Loucy (cell line): Measurements from ENCODE around the gene CEP131.

Experiments used
- H2AFZ ChIP-seq: fragments of 200-600 bp; sonication (generic); 2 replicates; pipeline ENCODE4 v1.6.0; 2016; ENCODE audit warnings: antibody characterized with exemption, mild to moderate bottlenecking, low read length, moderate library complexity
- H3F3A ChIP-seq: fragments of 200-600 bp; 2 replicates; pipeline ENCODE4 v1.6.0; 2016; ENCODE audit warnings: antibody characterized with exemption, low read depth, mild to moderate bottlenecking
- H3K27me3 ChIP-seq: fragments of 200-600 bp; sonication (generic); 2 replicates; pipeline ENCODE4 v1.6.1; 2014; ENCODE audit warnings: low read length, mild to moderate bottlenecking; ENCODE audit not compliant: insufficient read depth, poor library complexity, severe bottlenecking
- H3K36me3 ChIP-seq: fragments of 200-600 bp; sonication (generic); 2 replicates; pipeline ENCODE4 v1.6.1; 2016; ENCODE audit warnings: low read length; ENCODE audit not compliant: insufficient read depth
- H3K4me1 ChIP-seq: fragments of 200-600 bp; sonication (generic); 2 replicates; pipeline ENCODE4 v1.5.1; 2014; ENCODE audit warnings: low read length, mild to moderate bottlenecking; ENCODE audit not compliant: insufficient read depth, poor library complexity, severe bottlenecking
- H3K4me2 ChIP-seq: fragments of 200-600 bp; sonication (generic); 2 replicates; pipeline ENCODE4 v1.6.0; 2014; ENCODE audit warnings: antibody characterized with exemption, low read length, low read depth, mild to moderate bottlenecking; ENCODE audit not compliant: poor library complexity, severe bottlenecking
- H3K4me3 ChIP-seq: fragments of 200-600 bp; sonication (generic); 2 replicates; pipeline ENCODE4 v1.5.1; 2014; ENCODE audit warnings: low read length, mild to moderate bottlenecking, mixed read lengths; ENCODE audit not compliant: poor library complexity, severe bottlenecking
- H3K79me2 ChIP-seq: fragments of 200-600 bp; sonication (generic); 2 replicates; pipeline ENCODE4 v1.6.1; 2014; ENCODE audit warnings: low read length; ENCODE audit not compliant: insufficient read depth
- H3K9ac ChIP-seq: fragments of 200-600 bp; sonication (generic); 2 replicates; pipeline ENCODE4 v1.6.0; 2014; ENCODE audit warnings: mild to moderate bottlenecking, low read depth, low read length, moderate library complexity; ENCODE audit not compliant: poor library complexity, severe bottlenecking
- H3K9me2 ChIP-seq: fragments of 200-600 bp; sonication (generic); replicated peaks from 2 replicates; pipeline ENCODE4 v1.6.1; 2016; ENCODE audit warnings: low read depth, low read length, mixed read lengths
- H3K9me3 ChIP-seq: fragments of 200-600 bp; sonication (generic); 2 replicates; pipeline ENCODE4 v1.6.1; 2014; ENCODE audit warnings: mild to moderate bottlenecking, antibody characterized with exemption, low read length, low read depth; ENCODE audit not compliant: insufficient read depth
- H4K20me1 ChIP-seq: fragments of 200-600 bp; sonication (generic); 2 replicates; pipeline ENCODE4 v1.6.0; 2014; ENCODE audit warnings: antibody characterized with exemption, low read length, mild to moderate bottlenecking; ENCODE audit not compliant: insufficient read depth, poor library complexity, severe bottlenecking
- CTCF ChIP-seq: fragments of 200-600 bp; sonication (generic); conservative IDR thresholded peaks from 2 replicates; pipeline ENCODE4 v1.5.1; 2014; ENCODE audit warnings: mild to moderate bottlenecking, antibody characterized with exemption, low read length
- EZH2phosphoT487 ChIP-seq: fragments of 200-600 bp; IDR thresholded peaks from 2 replicates; pipeline ENCODE4 v1.6.1; 2018; ENCODE audit warnings: antibody characterized with exemption, mild to moderate bottlenecking, moderate library complexity, borderline replicate concordance

Gene CEP131

GRCh38 chr17:81140695-81141094 lies 82.1 kb downstream of the CEP131 start:
- Histone ChIP-seq H3K9ac (no peak overlapping the region), H3K4me2 (no peak overlapping the region), H3K79me2 (no peaks in the 10 kb centered on the region), H3K9me3 (no peaks in the 10 kb centered on the region), H3K9me2 (no peaks in the 10 kb centered on the region), H2AFZ (no peak overlapping the region), H3K27me3 (no peaks in the 10 kb centered on the region), H3K4me1 (peaks cover 3% of the 10 kb centered on the region), H4K20me1 (no peaks in the 10 kb centered on the region), H3K36me3 (no peaks in the 10 kb centered on the region), H3F3A (peaks cover 2% of the 10 kb centered on the region; the same call in 1 of the 2 replicates), H3K4me3 (no peak overlapping the region)
- no peak for TF ChIP-seq CTCF
- no peak for TF ChIP-seq EZH2phosphoT487

- no peaks in the 10 kb centered on the region for H3K9me3 ChIP-seq
- peaks cover 2% of the 10 kb centered on the region; the same call in 1 of the 2 replicates for H3F3A ChIP-seq
- H3K4me2 ChIP-seq = no peak overlapping the region
- peaks cover 3% of the 10 kb centered on the region for H3K4me1 ChIP-seq
- no peak overlapping the region for H3K9ac ChIP-seq
- no peak overlapping the region for H2AFZ ChIP-seq
- no peaks in the 10 kb centered on the region for H3K79me2 ChIP-seq
- no peaks in the 10 kb centered on the region for H3K36me3 ChIP-seq
- no peaks in the 10 kb centered on the region for H3K9me2 ChIP-seq
- no peak overlapping the region for H3K4me3 ChIP-seq
- TF ChIP-seq CTCF = no peak
- no peak for TF ChIP-seq EZH2phosphoT487
- no peaks in the 10 kb centered on the region for H4K20me1 ChIP-seq
- no peaks in the 10 kb centered on the region for H3K27me3 ChIP-seq
Measured at GRCh38 chr17:81140018-81140417, 82.7 kb downstream of the CEP131 start.
